NCI-H446 treated with DMSO at 0.1 percent for 48 hours (cell line): Measurements from ENCODE around the gene NDFIP2.

ENCODE experiments used
- DNase-seq: peaks from one replicate; lab custom pipeline; 2025; lab: John Stamatoyannopoulos, UW

The NDFIP2 gene

DNA sequence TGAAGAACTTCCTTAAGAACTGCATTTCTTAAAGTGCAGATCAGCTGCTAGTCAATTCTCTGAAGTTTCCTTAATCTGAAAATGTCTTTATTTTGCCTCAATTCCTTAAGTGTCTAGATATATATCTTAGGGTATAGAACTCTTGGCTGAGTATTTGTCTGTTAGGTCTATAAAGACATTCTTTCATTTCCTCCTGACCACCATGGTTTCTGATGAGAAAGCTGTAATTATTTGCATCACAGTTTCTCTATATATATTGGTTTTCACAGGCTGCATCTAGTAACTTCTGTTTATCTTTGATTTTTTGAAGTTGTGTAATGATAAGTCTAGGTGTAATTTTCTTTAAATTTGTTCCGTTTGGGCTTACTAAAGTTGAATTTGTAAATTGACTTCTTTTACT lies 15.2 kb downstream of the NDFIP2 start:
- DNase-seq, result no peak

DNA sequence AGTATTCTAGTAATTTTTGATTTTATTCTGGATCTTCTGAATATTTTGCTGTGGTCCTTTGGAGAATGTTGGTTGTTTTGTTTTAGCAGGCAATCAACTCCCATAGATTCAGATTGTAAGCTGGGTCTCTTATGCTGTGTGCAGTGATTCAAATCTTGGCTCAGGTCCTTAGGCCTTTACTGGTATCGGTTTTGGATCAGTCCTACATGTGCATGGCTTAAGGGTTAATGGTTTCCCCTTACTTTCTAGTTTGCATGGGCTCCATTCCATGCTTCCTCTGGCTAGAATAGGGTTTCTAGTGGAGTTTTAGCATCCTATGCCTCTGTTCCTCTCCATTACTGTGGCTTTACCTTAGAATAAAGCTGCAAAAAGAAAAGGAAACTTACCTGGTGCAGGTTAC lies 16.1 kb downstream of the NDFIP2 start:
- no peak for DNase-seq

DNA sequence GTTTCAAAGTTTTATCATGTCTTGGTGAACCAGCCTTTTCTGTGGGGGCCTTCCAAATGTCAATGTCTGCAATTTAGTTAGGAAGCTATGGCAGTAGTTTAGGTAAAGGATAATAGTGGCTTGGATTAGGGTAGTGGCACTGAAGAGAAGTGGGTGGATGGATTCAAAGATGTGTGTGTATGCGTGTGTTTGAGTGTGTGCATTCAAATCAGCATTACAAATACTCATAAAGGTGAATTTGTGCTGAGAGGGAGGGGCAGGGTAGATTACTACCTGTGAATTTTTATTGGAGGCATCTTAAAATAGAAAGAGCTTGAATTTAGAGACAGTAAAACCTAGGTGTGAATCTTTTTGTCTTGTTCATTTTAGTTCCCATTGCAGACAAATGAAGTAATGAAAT lies 16.9 kb downstream of the NDFIP2 start:
- DNase-seq, result no peak

DNA sequence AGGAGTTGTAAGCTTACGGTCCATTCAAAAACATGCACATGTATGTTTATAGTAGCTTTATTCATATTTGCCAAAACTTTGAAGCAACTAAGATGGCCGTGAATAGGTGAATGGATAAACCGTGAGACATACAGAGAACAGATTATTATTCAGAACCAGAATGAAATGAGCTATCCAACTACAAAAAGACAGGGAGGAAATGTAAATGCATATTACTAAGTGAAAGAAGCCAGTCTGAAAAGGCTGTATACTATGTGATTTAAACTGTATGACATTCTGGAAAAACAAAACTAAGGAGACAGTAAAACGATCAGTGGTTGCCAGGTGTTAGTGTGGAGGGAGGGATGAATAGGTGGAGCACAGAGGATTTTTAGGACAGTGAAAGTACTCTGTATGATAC lies 19.9 kb downstream of the NDFIP2 start:
- no peak for DNase-seq

DNA sequence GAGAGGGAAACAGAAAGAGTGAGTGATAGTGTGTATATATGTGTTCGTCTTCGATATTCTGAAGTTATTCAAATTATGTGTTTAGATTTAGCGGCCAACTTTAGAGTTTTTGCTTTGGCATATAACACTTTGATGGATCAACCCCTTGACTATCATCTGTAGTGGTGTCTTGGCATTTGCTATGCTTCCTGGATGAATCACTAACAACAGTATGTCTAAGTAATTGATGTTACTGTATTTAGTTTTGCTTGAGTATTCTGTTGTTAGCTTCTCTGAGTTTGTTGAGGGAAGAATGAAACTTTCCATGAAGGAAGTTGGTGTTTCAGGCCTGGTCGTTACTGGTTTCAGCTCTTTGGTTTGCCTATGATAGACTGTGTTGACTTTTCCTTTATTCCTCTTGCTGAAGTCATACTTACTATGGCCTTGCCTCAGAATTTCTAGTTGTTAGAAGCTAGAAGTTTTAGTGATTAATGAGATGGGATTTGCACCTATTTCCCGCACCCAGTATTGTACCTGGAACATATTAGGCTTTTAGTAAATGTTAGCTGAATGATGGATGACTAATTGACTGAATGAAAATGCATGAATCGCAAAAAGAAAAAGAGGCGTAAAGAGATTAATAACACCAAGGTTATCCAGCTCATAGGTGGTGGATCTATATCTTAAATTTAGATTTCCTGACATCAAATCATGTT lies 20.7 kb downstream of the NDFIP2 start:
- DNase-seq, result no peak

DNA sequence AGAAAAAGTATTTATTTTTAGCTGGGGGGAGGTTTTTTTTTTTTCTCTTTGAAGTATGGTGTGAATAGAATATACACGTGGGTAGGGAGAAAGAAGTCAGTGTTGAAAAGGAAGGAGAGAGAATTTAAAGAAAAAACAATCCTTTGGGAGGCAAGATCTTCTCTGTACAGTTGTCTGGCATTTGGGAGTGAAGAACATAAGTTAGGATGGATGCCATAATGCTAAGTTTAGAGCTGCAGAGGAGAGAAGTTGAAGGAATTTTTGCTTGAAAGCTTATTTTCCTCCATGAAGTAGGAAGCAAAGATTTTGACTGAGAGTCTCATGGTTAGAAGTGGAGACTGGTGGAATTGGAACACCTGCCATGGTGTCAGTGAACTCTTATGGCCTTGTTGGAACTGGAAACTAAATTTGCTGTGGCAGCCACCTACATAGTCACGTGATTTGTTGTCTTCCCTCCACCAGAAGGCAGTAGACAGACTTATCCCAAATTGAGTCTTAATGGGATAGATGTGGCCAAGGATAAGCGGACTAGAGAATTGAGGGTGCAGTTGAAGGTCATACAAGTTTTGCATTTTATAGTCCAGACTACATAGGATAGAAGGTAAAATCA lies 22.0 kb downstream of the NDFIP2 start:
- no peak for DNase-seq

DNA sequence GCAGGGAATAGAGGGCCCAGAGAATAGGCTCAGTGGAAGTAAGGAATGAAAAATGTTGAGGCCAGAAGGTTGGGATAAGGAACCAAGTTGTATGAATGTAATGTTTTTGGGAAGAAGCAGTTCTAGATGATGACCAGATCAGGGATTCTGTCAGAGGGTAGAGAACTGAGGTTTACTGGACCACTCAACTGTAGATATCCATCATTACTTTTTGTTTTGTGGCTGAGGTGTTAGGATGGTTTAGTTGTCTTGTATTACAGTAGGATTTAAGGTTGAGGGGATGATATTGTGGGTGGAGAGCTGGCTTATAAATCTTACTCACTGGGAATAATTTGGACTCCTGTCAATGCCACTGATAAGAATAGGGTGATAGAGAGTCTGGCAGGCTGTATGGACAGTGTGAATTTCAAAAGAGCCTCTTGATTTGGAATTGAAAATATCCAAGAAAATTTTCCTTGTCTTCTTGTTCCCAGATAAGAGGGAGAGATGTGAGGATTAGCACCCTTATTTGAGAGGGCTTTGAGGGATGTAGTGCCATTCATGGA lies 22.6 kb downstream of the NDFIP2 start:
- DNase-seq, result no peak

DNA sequence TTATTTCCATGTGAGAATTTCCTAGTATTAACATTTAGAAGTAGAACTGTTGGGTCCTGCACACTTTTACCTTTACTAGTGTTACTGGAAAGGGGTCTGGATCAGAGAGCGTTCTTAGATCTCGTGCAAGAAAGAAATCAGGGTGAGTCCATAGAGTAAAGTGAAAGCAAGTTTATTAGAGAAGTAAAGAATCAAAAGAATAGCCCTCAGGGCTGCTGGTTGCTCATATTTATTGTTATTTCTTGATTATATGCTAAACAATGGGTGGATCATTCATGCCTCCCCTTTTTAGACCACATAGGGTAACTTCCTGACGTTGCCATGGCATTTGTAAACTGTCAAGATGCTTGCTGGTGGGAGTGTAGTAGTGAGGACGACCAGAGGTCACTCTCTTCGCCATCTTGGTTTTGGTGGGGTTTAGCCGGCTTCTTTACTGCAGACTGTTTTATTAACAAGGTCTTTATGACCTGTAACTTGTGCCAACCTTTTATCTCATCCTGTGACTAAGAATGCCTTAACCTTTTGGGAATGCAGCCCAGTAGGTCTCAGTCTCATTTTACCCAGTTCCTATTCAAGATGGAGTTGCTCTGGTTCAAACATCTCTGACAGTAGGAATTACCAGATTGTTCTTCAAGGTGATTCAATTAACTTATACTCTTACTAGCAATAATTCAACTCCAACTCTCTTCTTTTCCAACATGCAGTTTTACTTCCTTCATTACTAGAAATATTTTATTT lies 27.4 kb downstream of the NDFIP2 start:
- DNase-seq, result no peak

DNA sequence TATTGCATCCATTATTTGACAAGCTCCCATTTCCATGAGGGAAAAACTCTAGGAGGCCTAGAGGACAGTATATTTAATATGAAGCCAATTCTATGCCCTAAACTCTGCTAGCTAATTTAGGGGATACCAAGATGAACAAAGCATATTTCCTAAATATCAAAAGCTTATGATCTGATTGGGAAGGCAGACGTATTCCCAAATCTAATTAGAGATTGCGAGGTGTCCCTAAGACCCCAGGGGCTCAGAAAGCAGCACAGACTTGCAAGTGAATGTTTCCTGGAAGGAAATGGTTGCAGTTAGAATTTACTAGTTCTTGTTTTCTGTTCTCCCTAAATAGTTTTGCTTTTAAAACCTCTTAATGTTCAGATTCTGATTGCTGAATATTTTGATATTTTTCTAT lies 30.7 kb downstream of the NDFIP2 start:
- no peak for DNase-seq

DNA sequence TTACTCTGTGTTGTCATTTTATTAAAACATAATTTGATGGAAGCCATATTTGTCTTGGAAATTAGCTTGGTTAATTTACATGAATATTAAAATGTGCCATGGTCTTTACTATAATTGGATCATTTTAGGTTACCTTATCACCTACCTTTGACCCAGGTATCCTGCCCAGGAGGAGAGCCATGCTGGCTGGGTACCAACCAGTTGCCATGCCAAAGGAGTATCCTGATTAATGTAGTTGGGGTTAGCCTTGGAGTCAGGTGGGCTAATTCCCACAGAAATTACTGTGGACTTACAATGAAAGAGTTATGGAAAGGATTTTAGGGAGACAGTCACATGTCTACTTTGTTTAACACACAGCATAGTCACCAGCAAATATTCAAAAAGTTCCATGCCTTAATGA lies 32.0 kb downstream of the NDFIP2 start:
- no peak for DNase-seq

DNA sequence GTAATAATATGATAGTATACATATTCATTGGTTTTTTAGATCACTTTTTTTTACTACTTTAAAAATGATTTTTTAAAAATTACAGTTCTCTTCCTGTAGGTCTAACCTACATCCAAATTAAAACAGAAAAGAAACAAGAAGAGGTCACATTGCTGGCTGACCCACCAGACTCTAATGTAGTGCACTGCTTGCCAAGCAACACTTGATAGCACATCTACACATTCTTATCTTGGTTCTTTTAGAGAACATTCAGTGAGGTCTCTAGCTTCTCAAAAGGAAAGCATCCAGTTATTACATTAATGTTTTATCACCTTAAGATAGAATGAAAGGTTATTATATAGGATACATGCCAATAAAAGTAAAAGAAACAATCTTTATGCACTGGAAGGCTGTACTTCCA lies 35.6 kb downstream of the NDFIP2 start:
- no peak for DNase-seq

DNA sequence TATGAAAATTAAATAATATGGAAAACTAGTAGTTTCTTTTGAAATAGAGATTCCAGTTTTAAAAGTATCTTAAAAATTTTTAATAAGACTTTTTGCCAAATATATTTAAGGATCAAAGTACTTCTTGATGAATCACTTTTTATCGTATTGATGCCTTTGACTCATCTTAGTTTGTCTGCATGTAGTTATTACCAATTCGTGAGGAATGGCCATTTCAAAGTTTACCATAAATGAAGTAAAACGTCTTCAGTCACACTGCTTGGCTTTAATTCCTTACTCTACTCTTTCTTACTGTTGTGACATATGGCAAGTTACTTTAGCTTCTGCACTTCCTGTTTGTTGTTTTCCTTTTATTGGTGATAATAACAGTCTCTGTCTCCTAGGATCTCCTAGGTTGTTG lies 38.3 kb downstream of the NDFIP2 start:
- no peak for DNase-seq

DNA sequence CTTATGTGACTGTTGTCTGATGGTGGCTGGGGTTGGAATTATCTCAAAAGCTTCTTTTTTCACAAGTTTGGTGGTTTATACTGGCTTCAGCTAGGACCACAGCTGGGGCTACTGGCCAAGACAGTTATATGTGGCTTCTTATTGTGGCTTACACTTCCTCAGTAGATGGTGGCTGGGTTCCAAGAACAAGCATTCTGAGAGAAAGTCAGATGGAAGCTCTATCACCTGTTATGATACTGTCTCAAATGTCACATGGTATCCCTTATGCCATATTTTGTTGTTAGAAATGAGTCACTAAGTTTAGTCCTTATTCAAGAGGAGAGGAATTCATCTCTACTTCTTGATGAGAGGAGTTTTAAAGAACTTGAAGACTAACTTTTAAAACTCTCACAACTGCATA lies 41.6 kb downstream of the NDFIP2 start:
- DNase-seq, result no peak

DNA sequence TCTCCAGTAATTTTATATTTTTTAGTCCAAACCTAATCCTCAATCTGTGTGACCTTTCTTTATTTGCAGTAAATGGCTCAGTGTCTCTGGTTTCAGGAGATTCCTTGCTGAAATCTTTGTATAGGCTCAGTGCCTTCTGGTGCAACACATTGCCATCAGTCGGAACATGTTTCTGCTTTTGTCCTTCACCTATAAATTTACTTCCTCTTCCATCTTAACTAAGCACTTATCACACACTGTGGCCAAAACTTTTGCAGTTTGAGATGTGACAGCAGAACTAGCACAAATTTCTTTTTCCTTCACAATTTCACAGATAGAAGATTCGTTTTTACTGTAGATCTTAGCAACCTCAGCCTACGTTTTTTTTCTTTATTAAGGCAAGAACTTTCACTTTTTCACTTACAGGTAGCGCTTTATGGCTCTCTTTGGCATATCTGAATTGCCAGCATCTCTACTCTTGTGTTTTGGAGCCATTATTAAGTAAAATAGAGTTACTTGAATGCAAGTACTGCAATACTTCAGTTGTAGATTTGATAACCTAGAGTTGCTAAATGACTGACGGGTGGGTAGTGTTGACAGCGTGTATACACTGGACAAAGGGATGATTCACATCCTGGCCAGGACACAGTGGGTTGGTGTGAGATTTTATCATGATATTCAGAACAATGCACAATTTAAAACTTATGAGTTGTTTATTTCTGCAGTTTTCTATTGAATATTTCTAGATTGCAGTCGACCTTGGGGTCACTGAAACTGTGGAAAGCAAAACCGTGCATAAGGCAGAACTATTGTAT lies 44.3 kb downstream of the NDFIP2 start:
- no peak for DNase-seq

DNA sequence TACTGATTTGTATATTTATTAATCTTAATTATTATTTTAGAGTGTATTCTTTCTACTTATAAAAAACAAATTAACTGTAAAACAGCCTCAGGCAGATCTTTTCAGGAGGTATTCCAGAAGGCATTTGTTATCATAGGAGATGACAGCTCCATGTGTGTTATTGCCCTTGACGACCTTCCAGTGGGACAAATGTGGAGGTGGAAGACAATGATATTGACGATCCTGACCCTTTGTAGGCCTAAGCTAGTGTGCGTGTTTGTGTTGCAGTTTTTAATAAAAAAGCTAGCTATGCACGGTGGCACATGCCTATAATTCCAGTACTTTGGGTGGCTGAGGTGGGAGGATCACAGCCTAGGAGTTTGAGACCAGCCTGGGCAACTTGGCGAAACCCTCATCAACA lies 46.7 kb downstream of the NDFIP2 start:
- DNase-seq, result no peak

DNA sequence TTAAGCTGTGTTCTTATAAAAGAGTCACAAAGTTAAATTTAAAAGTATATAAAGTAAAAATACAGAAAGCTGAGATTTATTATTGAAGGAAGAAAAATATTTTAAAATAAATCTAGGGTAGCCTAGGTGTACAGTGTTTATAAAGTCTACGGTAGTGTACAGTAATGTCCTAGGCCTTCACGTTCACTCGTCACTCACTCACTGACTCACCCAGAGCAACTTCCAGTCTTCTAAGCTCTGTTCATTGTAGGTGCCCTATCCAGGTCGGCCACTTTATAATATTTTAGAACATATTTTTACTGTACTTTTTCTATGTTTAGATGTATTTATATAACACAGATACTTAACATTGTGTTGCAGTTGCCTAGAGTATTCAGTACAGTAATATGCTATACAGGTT lies 47.4 kb downstream of the NDFIP2 start:
- no peak for DNase-seq

DNA sequence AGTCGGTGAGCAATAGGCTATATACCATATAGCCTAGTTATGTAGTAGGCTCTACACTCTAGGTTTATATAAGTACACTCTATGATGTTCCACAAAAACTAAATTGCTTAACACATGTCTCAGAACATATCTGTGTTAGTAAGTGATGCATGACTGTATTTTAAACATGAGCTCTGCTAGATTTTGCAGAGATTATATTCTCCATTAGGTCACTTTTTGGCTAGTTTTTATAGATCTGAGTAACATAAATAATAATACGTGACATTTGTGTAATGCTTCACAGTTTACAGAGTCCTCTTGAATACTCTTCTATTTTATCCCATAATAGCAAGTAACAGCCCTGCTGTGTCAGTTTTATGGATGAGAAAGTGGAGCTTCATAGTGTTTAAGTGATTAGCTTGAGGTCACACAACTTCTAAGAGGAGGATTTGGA lies 47.8 kb downstream of the NDFIP2 start:
- no peak for DNase-seq

DNA sequence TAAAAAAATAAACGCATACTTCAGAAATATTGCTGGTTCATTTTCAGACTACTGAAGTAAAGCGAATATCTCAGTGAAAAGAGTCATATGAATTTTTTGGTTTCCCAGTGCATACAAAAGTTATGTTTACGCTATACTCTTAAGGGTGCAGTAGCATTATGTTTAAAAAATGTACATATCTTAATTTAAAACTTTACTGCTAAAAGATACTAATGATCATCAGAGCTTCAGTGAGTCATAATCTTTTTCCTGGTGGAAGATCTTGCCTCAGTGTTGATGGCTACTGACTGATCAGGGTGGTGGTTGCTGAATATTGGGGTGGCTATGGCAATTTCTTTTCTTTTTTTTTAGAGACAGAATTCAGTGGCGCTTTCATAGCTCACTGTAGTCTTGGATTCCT lies 48.9 kb downstream of the NDFIP2 start:
- no peak for DNase-seq

DNA sequence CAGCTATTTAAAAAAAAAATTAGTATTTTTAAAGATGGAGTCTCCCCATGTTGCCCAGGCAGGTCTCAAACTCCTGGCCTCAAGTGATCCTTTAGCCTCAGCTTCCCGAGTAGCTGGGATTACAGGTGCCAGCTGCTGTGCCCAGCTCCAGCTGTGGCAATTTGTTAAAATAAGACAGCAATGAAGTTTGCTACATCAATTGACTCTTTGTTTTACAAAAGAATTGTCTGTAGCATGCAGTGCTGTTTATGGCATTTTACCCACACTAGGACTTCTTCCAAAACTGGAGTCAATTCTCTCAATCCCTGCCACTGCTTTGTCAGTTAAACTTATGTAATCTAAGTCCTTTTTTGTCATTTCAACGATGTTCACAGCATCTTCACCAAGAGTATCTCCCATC lies 49.3 kb downstream of the NDFIP2 start:
- DNase-seq, result no peak

DNA sequence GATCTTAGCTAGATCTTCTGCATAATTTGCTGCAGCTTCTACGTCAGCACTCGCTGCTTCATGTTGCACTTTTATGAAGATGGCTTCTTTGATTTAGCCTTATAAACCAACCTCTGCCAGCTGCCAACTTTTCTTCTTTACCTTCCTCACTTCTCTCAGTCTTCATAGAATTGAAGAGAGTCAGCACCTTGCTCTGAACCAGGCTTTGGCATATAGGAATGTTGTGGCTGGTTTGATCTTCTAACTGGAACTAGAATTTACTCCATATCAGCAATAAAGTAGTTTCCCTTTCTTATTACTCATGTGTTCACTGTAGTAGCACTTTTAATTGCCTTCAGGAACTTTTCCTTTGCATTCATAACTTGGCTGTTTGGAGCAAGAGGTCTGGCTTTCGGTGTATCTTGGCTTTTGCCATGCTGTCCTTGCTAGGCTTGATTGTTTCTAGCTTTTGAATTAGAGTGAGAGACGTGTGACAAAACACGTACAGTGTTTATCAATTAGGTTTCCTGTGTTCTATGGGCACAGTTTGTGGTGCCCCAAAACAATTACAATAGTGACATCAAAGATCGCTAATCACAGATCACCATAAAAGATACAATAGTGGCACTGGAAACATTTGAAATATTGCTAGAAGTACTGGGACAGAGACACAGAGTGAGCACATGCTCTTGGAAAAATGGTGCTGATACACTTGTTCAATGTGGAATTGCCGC lies 50.7 kb downstream of the NDFIP2 start:
- no peak for DNase-seq

DNA sequence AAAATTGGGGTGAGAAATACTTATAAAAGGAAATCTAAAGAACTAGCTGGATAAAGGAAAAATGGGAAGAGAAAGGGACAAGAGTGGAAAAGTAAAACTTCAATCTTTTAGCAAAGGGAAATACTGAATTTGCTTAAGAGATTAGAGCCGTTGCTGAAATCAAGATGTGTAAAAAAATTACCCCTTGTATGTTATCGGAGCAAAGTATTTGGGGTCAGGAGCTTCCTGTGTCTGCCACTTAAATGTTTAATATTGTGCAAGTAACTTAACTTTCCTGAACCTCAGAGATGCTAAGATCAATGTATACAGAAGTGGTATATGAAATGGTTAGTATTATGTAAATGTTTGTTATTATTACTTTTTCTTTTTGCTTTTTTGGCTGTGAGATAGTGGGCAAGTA lies 51.6 kb downstream of the NDFIP2 start:
- no peak for DNase-seq
